ENCODE measurements around the gene HEG1. TPM values are rescaled to one million over a fixed set of nuclear protein-coding genes. Genes with fewer than 3 reads are reported as not detected.

The HEG1 gene
- total RNA-seq, 1 donor from 2014 or later, result 36.0 TPM

DNA sequence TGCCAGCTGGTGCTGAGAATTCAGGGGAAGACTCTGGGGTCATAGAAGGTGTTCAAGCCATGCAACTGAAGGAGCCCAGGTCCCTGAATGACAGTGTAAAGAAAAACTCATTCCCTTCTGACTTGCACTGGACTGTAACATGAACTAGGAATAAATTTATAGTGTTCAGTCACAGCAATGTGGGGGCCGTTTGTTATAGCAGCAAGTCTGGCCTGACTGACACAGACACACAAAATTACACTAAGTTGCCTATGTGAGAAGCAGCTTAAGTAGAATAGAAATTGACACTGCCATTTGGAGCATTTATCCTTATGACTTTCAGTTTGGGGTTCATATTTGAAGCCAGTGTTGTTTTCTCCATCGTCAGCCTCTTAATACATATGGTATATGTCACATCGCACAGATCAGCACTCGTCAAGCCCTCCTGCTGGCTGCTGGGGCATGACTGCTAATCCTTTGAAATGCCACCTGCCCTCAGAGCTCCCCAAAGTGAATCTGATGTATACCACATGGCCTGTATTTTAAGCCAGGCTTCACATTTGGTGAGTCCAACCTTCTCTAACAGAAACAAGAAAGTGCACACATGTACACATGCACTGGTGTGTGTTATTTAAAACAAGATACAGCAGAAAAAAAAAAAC, 17.1 kb upstream of the HEG1 start:
- intact Hi-C loops (cut with micrococcal nuclease), result no loop called here

- intact Hi-C loops (cut with micrococcal nuclease), result no loop called here
These were observed 16.5 kb upstream of the HEG1 start for GRCh38 chr3:125072301-125072700.

GRCh38 chr3:125069968-125070745, 14.4 kb upstream of the HEG1 start:
- intact Hi-C loops (cut with micrococcal nuclease), result no loop called here

- intact Hi-C loops (cut with micrococcal nuclease), result no loop called here
These were observed 13.7 kb upstream of the HEG1 start for GRCh38 chr3:125069452-125069851.

- intact Hi-C loops (cut with micrococcal nuclease), result no loop called here
These were observed 12.5 kb upstream of the HEG1 start for GRCh38 chr3:125068265-125068664.

GRCh38 chr3:125067225-125067624, 11.4 kb upstream of the HEG1 start:
- intact Hi-C loops (cut with micrococcal nuclease), result no loop called here

- intact Hi-C loops (cut with micrococcal nuclease), result no loop called here
These were observed 7.3 kb upstream of the HEG1 start for GRCh38 chr3:125062904-125063618.

- intact Hi-C loops (cut with micrococcal nuclease), result no loop called here
These were observed 5.8 kb upstream of the HEG1 start for GRCh38 chr3:125061646-125062045.

DNA sequence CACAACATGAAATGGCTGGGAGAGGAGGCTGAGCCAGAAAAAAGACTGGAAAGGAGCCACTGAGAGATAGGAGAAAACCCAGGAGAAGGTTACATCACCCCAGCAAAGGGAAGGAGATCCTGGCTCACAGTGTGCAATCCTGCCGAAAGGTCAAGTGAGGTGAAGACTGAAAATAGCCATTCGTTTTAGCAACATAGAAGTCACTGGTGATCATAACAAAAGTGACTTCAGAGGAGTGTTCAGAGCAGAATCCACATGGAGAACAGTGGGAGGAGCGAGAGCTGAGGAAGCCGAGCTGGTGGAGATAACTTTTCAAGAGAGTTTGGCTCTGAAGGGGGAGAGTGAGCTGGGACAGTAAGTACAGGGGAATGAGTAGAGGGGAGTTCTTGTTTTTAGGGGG, 5.4 kb upstream of the HEG1 start:
- intact Hi-C loops (cut with micrococcal nuclease), result no loop called here

GRCh38 chr3:125059488-125060245, 3.9 kb upstream of the HEG1 start:
- intact Hi-C loops (cut with micrococcal nuclease), result loop anchor here (10.0 kb wide), 1 partner anchor 455 kb away; no protein-coding TSS in a partner anchor

DNA sequence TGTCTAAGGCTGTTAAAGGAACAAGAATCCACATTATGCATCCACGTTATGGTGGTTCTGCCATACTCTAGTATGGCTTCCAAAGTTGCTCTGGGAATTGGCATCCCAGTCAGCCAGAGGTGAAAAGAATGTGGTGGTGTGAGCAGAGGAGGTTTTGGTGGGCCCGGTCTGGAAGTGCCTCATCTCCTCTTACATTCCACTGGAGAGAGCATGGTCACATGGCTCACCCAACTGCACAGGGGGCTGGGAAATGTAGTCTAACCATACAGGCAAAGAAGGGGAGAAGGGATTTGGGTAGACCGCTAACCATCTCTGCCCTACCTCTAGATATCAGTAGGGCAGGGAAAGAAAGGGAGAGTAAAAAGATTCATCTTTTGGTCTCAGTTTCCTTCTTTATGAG, 3.2 kb upstream of the HEG1 start:
- intact Hi-C loops (cut with micrococcal nuclease), result loop anchor here (10.0 kb wide), 1 partner anchor 456 kb away; no protein-coding TSS in a partner anchor

- intact Hi-C loops (cut with micrococcal nuclease), result loop anchor here (10.0 kb wide), 1 partner anchor 456 kb away; no protein-coding TSS in a partner anchor
These were observed 2.7 kb upstream of the HEG1 start for GRCh38 chr3:125058529-125058928.

GRCh38 chr3:125057186-125057850, 1.5 kb upstream of the HEG1 start:
- intact Hi-C loops (cut with micrococcal nuclease), result loop anchor here (10.0 kb wide), 1 partner anchor 457 kb away; no protein-coding TSS in a partner anchor

DNA sequence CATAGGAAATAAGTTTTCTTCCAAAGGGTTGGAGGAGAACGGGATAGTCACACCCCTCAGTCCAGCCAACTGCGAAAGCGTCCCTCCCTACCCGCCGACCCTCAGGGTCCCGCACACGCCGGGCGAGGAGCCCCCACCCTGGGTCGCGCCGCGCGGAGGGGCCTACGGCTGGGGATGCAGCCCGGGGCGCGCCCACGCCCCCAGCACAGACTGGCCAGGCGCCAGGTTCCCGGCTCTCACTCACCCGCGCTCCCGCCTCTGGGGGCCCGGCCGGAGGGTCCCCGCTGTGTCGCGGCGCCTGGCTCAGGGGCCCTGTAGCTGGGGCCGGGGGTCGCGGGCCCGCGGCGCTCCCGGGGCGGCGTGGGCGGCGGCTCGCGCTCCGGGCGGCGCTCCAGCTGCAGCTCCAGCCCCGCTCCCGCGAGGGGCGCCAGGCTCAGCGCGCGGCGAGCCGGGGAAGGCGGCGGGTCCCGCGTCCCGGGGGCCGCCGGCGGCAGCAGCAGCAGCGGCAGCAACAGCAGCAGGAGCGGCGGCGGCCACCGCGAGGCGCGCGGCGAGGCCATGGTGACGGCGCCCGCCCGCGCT, 375 bp downstream of the HEG1 start:
- intact Hi-C loops (cut with micrococcal nuclease), result loop anchor here (10.0 kb wide), 1 partner anchor 459 kb away; no protein-coding TSS in a partner anchor

DNA sequence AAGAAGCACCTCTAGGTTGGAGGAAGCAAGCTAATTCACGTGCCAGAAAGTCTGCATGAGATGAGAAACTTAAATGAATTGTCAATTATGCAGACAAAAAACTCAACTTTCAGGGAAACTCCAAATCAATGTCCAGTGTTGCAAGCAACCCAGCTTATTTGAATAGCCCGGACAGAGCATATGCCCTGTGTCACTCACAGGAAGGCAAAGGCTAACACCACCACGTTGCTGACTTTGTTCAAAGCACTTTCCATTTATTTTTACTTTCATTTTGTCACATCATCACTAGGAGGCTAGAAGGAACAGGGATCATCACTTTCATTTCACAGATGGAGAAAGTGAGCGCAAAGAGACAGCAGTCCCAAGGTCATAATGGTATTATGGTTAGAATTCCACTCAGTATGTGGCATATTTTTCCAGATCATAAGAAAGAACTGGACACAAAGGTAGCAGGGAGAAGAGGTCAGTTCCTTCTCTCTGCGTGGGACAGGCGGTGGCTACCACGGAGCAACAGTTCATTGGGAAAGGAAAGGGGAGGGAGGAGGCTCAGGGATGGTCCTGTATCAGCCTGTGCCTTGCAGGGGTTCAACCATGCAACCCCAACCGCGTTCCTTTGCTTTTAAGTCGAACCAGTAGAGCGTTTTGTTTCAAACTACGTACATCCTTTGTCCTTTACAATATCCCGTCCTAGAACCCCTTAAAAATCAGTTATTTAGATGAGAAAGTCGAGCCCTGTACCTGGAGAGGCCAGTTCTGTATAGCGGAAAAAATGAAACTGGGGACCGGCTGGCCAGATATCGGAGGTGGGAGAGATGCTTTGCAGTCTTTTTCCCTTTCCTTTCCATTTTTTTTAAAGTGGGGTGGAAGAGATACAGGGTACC, 1.1 kb downstream of the HEG1 start:
- intact Hi-C loops (cut with micrococcal nuclease), result loop anchor here (1.0 to 10.0 kb wide), 6 partner anchors 57 to 538 kb away; no protein-coding TSS in a partner anchor

DNA sequence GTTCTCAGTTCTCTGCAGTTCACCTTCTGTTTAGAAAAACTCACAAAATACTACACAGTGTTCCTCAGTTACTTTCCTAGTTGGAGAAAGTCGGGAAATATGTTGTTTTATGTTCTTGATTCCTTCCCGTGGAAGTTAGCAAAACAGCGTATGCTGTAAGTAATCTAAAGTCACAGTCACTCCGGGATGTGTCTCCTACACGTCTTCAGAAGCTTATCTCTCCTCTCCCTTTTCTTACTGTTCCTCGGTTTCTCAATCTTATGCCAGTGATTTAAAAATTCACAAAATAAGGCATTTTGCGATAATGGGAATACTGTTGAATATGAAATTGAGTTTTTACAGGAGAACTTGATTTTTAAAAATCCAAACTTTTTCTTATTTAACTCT, 1.7 kb downstream of the HEG1 start:
- intact Hi-C loops (cut with micrococcal nuclease), result loop anchor here (1.0 to 10.0 kb wide), 6 partner anchors 57 to 538 kb away; no protein-coding TSS in a partner anchor

DNA sequence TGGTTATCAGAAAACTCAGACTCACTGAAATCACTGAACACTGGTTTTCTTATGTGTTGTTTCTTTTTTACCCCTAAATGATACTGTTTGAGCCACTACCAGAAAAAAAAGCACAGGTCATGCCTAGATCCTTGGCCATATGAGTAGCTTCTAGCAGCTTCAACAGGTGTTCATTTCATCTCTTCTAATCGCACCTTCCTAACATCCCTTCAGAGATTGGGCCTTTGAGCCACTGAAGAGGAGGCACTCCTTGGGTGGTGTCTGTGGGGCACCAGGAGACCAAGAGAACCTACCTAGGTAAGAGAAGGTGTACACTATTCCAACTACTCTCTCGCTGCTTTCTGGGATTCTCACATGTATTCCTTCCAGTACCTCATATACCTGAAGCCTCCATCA, 2.5 kb downstream of the HEG1 start:
- intact Hi-C loops (cut with micrococcal nuclease), result loop anchor here (5.0 to 10.0 kb wide), 5 partner anchors 56 to 539 kb away; no protein-coding TSS in a partner anchor

GRCh38 chr3:125052624-125053303, 3.0 kb downstream of the HEG1 start:
- intact Hi-C loops (cut with micrococcal nuclease), result loop anchor here (1.0 to 10.0 kb wide), 6 partner anchors 17 to 540 kb away; no protein-coding TSS in a partner anchor

Data from T-helper 2 cell treated with Interferon-gamma antibody and Interleukin-4, amounts not matched to agents 100 ng/mL and 5 ng/mL, for 36 hours (primary cell).